NB4 (cell line): ENCODE results near the gene UBXN10.

Experiments
- POLR2A ChIP-seq: IDR thresholded peaks from 2 replicates; pipeline ENCODE4 v1.6.1; 2011; ENCODE audit warnings: mild to moderate bottlenecking; ENCODE audit not compliant: insufficient read length; ENCODE audit errors: extremely low read depth
- TF ChIP-seq, protein P1 (sequence below): IDR thresholded peaks from one replicate; pipeline ENCODE4 v1.5.1; 2012; ENCODE audit warnings: low read depth, low read length

- TF ChIP-seq, protein P1, sequence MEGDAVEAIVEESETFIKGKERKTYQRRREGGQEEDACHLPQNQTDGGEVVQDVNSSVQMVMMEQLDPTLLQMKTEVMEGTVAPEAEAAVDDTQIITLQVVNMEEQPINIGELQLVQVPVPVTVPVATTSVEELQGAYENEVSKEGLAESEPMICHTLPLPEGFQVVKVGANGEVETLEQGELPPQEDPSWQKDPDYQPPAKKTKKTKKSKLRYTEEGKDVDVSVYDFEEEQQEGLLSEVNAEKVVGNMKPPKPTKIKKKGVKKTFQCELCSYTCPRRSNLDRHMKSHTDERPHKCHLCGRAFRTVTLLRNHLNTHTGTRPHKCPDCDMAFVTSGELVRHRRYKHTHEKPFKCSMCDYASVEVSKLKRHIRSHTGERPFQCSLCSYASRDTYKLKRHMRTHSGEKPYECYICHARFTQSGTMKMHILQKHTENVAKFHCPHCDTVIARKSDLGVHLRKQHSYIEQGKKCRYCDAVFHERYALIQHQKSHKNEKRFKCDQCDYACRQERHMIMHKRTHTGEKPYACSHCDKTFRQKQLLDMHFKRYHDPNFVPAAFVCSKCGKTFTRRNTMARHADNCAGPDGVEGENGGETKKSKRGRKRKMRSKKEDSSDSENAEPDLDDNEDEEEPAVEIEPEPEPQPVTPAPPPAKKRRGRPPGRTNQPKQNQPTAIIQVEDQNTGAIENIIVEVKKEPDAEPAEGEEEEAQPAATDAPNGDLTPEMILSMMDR = no peak
- no peak for TF ChIP-seq POLR2A
These were observed 16.0 kb upstream of the UBXN10 start for GRCh38 chr1:20169932-20170331.
